ENCODE data around the gene BRDT. TPM values are rescaled to one million over a fixed set of nuclear protein-coding genes. Genes with fewer than 3 reads are reported as not detected.

The BRDT gene
- total and polyA plus RNA-seq, 2 donors (not counting 3 experiments of a cell fraction or from before 2014, with no cell fraction given) = not detected

DNA sequence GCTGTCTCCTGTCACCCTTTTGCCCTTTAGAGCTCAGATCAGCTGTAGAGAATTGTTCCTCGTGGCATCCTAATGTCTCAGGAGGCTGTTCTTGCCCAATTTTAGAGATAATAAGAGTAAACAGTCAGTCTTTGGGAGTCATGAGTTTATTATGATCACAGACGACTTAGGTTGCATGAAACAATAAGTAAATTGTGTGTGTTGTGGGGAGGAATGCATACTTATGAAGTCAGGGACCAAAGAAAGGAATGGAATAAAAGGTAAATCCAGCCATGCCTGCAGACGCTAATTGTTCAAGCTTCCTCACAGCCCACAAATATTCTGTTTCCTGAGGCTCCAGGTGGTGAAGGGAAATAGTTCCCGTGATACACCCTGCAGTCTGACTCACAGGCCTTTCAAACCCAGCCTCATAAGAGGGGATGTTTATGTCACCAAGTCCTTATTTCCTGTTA is 81.5 kb downstream of the BRDT start:
- Histone ChIP-seq H3K4me3 (replicated peaks in 1 of 3; ENCODE audit: insufficient read depth in 1 of 3, low read depth in 1 of 3, low read length in 3 of 3) (peak overlapping the region in 2 of 3 experiments; percentile 49 to 68), H3K9me3 (replicated peaks; ENCODE audit: control insufficient read depth, insufficient read depth, low read length) (no peaks in the 10 kb centered on the region), H3K4me2 (ENCODE audit: insufficient read depth, low read length) (peak overlapping the region; percentile 90), H3K36me3 (ENCODE audit: control insufficient read depth in 2 of 2, extremely low read depth in 1 of 2, insufficient read depth in 2 of 2, low read length in 2 of 2) (no peaks in the 10 kb centered on the region), H3K27me3 (ENCODE audit: control insufficient read depth in 2 of 2, insufficient read depth in 2 of 2, low read length in 2 of 2) (no peaks in the 10 kb centered on the region), H3K27ac (ENCODE audit: insufficient read depth, low read depth, low read length) (peak overlapping the region; percentile 71), H3K9ac (replicated peaks; ENCODE audit: extremely low read depth, insufficient read depth, low read length) (peak overlapping the region; percentile 78), H3K4me1 (ENCODE audit: control insufficient read depth, extremely low read depth, insufficient read depth, low read length) (peaks cover 21% of the 10 kb centered on the region), H3K9me1 (replicated peaks; ENCODE audit: control insufficient read depth, extremely low read depth, insufficient read depth, low read length) (no peaks in the 10 kb centered on the region), H2AFZ (ENCODE audit: low read depth, low read length) (peak overlapping the region; percentile 99), H3K79me2 (ENCODE audit: control insufficient read depth, insufficient read depth, low read length) (no peaks in the 10 kb centered on the region), H4K20me1 (replicated peaks; ENCODE audit: control insufficient read depth, extremely low read depth, insufficient read depth, low read length) (no peaks in the 10 kb centered on the region)
- dilution Hi-C loops (cut with MboI; ENCODE audit: extremely low pct_ligation_motif_present, low sequenced_read_pairs) (no loop called here), intact Hi-C loops (cut with micrococcal nuclease) (loop anchor here (2.0 kb wide), 1 partner anchor 18 kb away; no protein-coding TSS in a partner anchor)
- FAIRE-seq (peak; percentile 93), DNase-seq (ENCODE audit: low read depth, low spot score) (peak; percentile 76)
- peak; percentile 51 for TF ChIP-seq JUN (IDR thresholded peaks at IDR 0.05; ENCODE audit: borderline replicate concordance, insufficient read depth, insufficient read length, low read depth)
- TF ChIP-seq, protein P1, sequence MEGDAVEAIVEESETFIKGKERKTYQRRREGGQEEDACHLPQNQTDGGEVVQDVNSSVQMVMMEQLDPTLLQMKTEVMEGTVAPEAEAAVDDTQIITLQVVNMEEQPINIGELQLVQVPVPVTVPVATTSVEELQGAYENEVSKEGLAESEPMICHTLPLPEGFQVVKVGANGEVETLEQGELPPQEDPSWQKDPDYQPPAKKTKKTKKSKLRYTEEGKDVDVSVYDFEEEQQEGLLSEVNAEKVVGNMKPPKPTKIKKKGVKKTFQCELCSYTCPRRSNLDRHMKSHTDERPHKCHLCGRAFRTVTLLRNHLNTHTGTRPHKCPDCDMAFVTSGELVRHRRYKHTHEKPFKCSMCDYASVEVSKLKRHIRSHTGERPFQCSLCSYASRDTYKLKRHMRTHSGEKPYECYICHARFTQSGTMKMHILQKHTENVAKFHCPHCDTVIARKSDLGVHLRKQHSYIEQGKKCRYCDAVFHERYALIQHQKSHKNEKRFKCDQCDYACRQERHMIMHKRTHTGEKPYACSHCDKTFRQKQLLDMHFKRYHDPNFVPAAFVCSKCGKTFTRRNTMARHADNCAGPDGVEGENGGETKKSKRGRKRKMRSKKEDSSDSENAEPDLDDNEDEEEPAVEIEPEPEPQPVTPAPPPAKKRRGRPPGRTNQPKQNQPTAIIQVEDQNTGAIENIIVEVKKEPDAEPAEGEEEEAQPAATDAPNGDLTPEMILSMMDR (IDR thresholded peaks at IDR 0.05; ENCODE audit: extremely low read depth in 1 of 2, insufficient read depth in 1 of 2, low read depth in 1 of 2, low read length in 2 of 2) = no peak
- peak; percentile 45 for TF ChIP-seq POLR2AphosphoS5 (IDR thresholded peaks at IDR 0.05; ENCODE audit: insufficient read depth, low read depth, low read length)
- TF ChIP-seq, protein P2, sequence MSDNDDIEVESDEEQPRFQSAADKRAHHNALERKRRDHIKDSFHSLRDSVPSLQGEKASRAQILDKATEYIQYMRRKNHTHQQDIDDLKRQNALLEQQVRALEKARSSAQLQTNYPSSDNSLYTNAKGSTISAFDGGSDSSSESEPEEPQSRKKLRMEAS (IDR thresholded peaks at IDR 0.05; ENCODE audit: insufficient read depth, insufficient read length) = no peak
- TF ChIP-seq FOS (IDR thresholded peaks at IDR 0.05; ENCODE audit: borderline replicate concordance, insufficient read depth, low read length) = peak; percentile 74
- TF ChIP-seq EZH2 (IDR thresholded peaks at IDR 0.05; ENCODE audit: borderline replicate concordance, low read depth, low read length, severe bottlenecking) = no peak
- TF ChIP-seq MYC (IDR thresholded peaks at IDR 0.05; ENCODE audit: low read depth, low read length) = no peak
- CTCF ChIA-PET = interaction anchor here (1.0 to 1.6 kb wide), 3 partner anchors 13 to 261 kb away, joined by 3 to 5 read pairs (median 3); no protein-coding TSS in a partner anchor
- POLR2A ChIA-PET = no interaction called here
- TSS peak; percentile 58 for BruUV-seq (replicated peaks)

Data from endothelial cell of umbilical vein (primary cell).